NT2/D1 (cell line): ENCODE results near the gene SKAP1.

ENCODE experiments used
- SUZ12 ChIP-seq: IDR thresholded peaks from 2 replicates; pipeline ENCODE4 v1.6.1; 2011; ENCODE audit not compliant: insufficient read length, insufficient read depth; ENCODE audit errors: extremely low read depth
- ZNF274 ChIP-seq: IDR thresholded peaks from 2 replicates; pipeline ENCODE4 v1.6.1; 2011; ENCODE audit warnings: mild to moderate bottlenecking, low read depth, low read length

GRCh38 chr17:48348352-48348751 is 81.7 kb downstream of the SKAP1 start:
- no peak for TF ChIP-seq ZNF274
- no peak for TF ChIP-seq SUZ12
